Mucosa of rectum (tissue), 2 donors: ENCODE measurements around the gene ACER1.

Experiments
- H3K27ac ChIP-seq, 2 donors: one replicate each; pipeline ENCODE4 v1.7.0; 2013; ENCODE audit warnings: inconsistent platforms in 2 of 2, low read depth in 2 of 2, low read length in 2 of 2
- H3K27me3 ChIP-seq, 2 donors: one replicate each; pipeline ENCODE4 v1.7.0; 2013; ENCODE audit warnings: low read length in 2 of 2; ENCODE audit not compliant: control insufficient read depth in 2 of 2, insufficient read depth in 2 of 2
- H3K36me3 ChIP-seq, 2 donors: one replicate each; pipeline ENCODE4 v1.7.0; 2013; ENCODE audit warnings: low read length in 2 of 2; ENCODE audit not compliant: control insufficient read depth in 2 of 2, insufficient read depth in 2 of 2
- H3K4me1 ChIP-seq, 2 donors: one replicate each; pipeline ENCODE4 v1.7.0; 2013; ENCODE audit warnings: low read length in 2 of 2, mild to moderate bottlenecking in 1 of 2; ENCODE audit not compliant: control insufficient read depth in 2 of 2, insufficient read depth in 2 of 2
- H3K4me3 ChIP-seq, 2 donors: one replicate each; pipeline ENCODE4 v1.7.0; 2013; ENCODE audit warnings: low read length in 2 of 2
- H3K9ac ChIP-seq, 2 donors: one replicate each; pipeline ENCODE4 v1.7.0; 2013; ENCODE audit warnings: low read length in 2 of 2, low read depth in 1 of 2, mild to moderate bottlenecking in 1 of 2
- H3K9me3 ChIP-seq, 2 donors: one replicate each; pipeline ENCODE4 v1.7.0; 2013; ENCODE audit warnings: low read length in 2 of 2; ENCODE audit not compliant: control insufficient read depth in 2 of 2
- donor health status: healthy.
- donor health status: Normal muscosa, but diverticular disease.

ACER1 gene

DNA sequence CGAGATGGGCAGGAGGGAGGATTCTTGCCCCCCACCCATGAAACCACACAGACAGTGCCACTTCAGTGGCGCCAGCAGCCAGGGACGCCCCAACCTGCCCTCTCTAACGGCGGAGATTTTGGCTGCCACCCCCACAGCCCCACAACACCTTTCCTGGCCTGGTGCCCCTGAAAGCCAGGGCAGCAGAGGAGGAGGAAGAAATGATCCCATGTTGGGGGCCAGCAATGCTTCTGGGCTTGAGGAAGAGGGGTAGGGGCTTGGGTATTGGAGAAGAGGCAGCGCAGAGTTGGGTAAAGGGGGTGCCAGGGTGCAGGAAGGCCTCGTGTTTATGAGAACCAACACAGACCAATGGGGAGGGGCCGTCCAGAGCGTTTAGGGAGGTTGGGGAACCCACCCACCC, 55.4 kb downstream of the ACER1 start:
- Histone ChIP-seq H3K4me1 (peaks cover 27 to 30% of the 10 kb centered on the region in 2 donors), H3K36me3 (no peaks in the 10 kb centered on the region), H3K9ac (no peak overlapping the region), H3K4me3 (no peak overlapping the region), H3K27ac (no peak overlapping the region), H3K27me3 (no peaks in the 10 kb centered on the region), H3K9me3 (no peaks in the 10 kb centered on the region)

DNA sequence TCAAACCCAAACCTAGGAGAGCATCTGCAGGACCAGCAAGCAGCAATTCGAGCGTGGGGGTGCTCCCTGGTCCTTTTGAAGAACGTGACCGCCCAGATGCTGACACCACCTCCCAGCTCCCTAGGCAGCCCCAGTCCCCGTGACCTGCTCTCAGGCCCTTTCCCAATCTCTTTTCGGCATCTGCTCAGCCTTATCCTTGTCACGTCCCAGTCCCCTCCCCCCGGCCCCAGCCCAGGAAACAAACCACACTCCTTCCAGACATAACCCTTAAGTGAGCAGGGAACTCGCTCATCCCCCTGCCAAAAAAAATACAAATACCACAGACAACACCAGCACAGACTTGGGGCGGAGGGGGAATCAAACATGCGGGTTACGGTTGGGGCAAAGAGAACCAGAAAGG, 57.0 kb downstream of the ACER1 start:
- H3K4me3 ChIP-seq: peak overlapping the region in 1 of 2 donors; percentile 3
- no peaks in the 10 kb centered on the region for H3K27me3 ChIP-seq
- H3K27ac ChIP-seq: peak overlapping the region; percentile 1 to 16

DNA sequence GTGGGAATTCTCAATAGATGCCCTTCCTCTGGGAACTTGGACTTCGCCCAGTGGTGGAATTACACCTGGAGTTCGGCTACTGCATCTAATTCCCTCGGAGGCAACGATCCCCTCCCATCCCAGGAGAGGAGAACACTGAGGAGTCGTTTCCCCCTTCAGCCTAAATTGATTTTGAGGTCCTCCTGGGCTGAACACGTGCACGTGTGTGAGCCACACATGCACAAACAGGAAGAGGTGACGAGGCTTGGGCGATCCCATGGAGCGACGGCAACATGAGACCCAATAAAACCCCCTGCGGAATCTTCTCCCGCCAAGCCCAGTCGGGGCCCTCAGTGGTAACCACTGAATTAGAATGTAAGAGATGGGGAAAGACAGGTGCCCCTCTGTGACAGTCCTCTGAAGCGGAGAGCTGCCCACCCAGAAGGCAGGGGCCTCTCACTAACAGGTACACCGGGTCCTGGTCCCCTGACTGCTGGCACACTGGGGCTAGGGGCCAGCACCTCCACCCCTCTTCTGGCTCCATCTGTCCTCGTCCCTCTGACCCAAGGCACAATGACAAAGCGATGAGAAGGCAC, 58.2 kb downstream of the ACER1 start:
- H3K9ac ChIP-seq: no peak overlapping the region
- H3K27ac ChIP-seq: peak overlapping the region in 1 of 2 donors; percentile 74
- peaks cover 33 to 42% of the 10 kb centered on the region in 2 donors for H3K4me1 ChIP-seq

More for the DNA sequence above, 57.0 kb downstream of the ACER1 start:
- Histone ChIP-seq H3K36me3 (no peaks in the 10 kb centered on the region), H3K9ac (no peak overlapping the region), H3K9me3 (no peaks in the 10 kb centered on the region), H3K4me1 (peaks cover 27 to 40% of the 10 kb centered on the region in 2 donors)

DNA sequence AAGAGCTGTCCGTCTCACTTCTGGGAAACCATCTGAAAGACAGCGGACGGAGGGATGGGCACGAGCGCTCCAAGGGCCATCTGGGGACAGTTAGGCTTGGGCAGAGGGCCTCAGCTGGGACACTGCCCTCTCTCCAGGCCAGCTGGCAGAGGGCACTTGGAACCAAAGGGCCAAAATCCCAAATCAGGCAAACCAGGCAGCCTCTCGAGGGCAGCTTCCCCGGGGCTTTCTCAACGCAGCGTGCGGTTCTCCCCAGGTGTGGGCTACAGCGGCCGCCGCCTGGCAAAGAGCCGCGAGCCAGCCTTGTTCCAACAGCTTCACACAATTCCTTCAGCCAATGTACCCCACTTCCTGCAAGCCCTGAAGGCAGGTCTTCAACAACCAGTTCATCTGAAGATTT, 58.7 kb downstream of the ACER1 start:
- no peaks in the 10 kb centered on the region for H3K27me3 ChIP-seq
- H3K36me3 ChIP-seq: peaks cover 3 to 9% of the 10 kb centered on the region in 2 donors
- peaks cover 33 to 42% of the 10 kb centered on the region in 2 donors for H3K4me1 ChIP-seq
- peak overlapping the region; percentile 65 to 74 for H3K27ac ChIP-seq
- no peak overlapping the region for H3K4me3 ChIP-seq
- H3K9ac ChIP-seq: no peak overlapping the region
- H3K9me3 ChIP-seq: no peaks in the 10 kb centered on the region

More for the DNA sequence above, 58.2 kb downstream of the ACER1 start:
- Histone ChIP-seq H3K9me3 (no peaks in the 10 kb centered on the region), H3K36me3 (peaks cover 2 to 4% of the 10 kb centered on the region in 2 donors), H3K4me3 (no peak overlapping the region), H3K27me3 (no peaks in the 10 kb centered on the region)

DNA sequence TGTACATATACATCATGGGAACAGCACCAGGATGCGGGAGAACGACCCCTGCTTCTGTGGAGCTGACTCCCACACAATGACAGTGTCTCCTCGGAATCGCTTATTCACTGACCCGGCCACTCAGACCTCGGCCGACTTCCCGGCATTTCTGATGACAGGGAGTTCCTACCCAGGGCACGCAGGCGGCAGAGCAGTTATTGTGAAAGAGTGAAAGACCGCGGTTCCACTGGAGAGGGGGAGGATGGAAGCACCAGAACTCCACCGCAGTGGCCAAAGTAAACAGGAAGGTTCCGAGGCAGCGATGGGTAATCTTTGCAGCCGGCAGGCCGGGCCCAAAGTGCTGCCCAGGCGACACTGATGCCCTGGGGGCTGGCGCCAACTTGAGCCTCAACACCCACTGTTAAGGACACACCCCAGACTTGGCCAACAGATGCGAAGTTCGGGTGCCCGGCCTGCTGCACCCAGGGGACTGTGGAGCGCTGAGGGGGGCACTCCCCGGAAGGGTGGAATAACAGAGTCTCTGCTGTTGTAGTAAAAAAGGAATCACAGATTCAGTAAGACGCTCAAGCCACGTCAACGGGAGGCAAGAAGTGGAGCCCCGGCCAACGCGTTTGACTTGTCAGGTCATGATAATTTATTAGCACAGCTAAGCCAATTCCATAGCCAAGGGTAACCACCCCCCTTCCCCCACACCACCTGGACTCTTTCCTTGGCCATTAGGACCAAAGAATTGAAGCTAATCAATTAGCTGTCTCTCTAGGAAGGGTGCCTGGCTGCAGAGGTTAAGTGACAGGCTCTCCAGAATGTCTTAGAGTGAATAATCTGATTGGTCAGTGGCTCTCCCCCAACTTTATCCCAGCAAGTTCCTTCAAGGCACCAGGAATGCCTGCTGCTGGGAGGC, 59.5 kb downstream of the ACER1 start:
- Histone ChIP-seq H3K9me3 (no peaks in the 10 kb centered on the region), H3K4me1 (peaks cover 30 to 38% of the 10 kb centered on the region in 2 donors), H3K27me3 (no peaks in the 10 kb centered on the region), H3K36me3 (peaks cover 6 to 11% of the 10 kb centered on the region in 2 donors), H3K4me3 (peak overlapping the region in 1 of 2 donors; percentile 48), H3K27ac (peak overlapping the region; percentile 65 to 74), H3K9ac (peak overlapping the region in 1 of 2 donors; percentile 41)

DNA sequence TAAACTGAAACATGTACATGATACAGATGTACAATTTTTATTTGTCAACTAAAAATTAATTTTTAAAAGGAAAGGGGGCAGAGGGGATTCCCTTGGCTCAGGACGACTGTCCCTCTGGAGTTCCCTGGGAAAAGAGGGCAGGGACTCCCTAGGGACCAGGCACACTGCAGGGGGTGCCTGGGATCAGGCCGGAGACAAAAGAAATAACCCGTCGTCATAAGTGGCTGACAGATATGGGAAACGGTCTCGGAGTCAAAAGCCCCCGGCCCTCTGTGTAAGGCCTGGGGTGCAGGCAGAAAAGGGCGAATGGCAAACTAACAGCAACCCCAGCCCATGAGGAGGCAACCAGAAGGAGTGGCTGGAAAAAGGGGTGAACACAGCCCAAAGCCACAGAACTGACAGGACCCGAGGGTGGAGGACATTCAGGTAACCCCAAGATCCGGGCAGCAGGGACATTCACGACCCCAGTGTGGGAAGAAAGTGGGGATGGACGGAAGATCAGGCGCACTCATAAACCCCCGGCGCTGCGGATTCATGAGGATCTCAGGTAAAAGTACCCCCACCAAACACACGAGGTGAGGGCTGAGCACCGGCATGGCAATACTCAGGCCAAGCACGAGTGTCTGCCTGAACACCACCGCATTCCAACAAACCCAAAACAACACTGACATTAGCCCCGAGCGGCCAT, 60.4 kb downstream of the ACER1 start:
- no peaks in the 10 kb centered on the region for H3K27me3 ChIP-seq
- peak overlapping the region in 1 of 2 donors; percentile 41 for H3K9ac ChIP-seq
- H3K4me3 ChIP-seq: peak overlapping the region in 1 of 2 donors; percentile 48
- peaks cover 23 to 32% of the 10 kb centered on the region in 2 donors for H3K4me1 ChIP-seq
- H3K9me3 ChIP-seq: no peaks in the 10 kb centered on the region
- peak overlapping the region; percentile 65 to 74 for H3K27ac ChIP-seq
- peaks cover 9 to 12% of the 10 kb centered on the region in 2 donors for H3K36me3 ChIP-seq

DNA sequence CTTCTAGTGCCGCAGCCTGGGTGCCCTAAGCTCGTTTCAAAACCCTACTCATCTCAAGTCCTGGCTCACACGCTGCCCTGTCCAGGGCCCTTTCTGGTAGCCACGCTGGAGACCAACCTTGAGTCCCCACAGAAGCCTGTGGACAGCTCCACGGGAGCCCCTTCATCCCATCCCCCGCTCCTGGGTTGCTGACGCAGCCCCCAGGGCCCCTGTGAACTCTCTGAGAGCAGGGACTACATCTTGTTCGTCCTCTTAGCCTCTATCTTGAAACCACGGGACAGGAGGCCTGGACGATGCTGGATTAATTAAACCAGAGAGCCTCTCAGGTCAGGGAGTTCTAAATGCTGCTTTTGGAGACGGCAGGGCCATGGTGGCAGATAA, 61.0 kb downstream of the ACER1 start:
- no peak overlapping the region for H3K4me3 ChIP-seq
- H3K36me3 ChIP-seq: peaks cover 12 to 14% of the 10 kb centered on the region in 2 donors
- peak overlapping the region; percentile 52 to 69 for H3K27ac ChIP-seq
- H3K4me1 ChIP-seq: peaks cover 23 to 30% of the 10 kb centered on the region in 2 donors
- H3K9ac ChIP-seq: no peak overlapping the region
- no peaks in the 10 kb centered on the region for H3K27me3 ChIP-seq
- no peaks in the 10 kb centered on the region for H3K9me3 ChIP-seq

DNA sequence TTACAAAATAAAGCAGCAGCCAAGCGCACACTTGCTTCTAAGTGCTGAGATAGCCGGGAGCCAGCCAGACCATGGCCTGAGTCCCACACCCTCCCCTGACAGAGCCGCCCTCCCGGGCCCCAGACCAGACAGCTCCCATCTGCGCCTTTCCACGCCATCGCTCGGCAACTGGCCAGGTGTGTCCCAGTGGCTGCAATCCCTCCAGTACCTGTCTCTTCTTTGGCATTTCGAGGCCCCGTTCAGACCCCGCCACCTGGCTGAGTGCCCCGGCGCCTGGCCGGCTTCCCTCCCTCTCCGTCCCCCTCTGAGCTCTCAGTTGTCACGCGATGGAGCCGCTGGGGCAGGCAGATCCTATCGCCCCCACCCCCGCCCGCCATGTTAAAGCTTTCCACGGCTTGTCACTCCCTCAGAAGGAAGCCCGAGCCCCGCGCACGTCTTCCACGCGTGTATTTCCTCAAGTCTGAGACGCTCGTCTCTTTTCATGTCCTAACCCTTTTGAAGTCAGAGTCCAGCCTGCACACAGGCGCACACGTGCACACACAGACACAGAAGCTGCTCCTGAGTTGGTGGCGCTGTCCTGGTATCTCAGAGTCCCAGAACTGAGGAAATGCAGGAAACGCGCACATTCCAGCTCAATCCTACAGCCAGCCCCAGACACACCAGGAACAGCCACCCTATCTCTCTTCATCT, 61.5 kb downstream of the ACER1 start:
- peaks cover 13 to 15% of the 10 kb centered on the region in 2 donors for H3K36me3 ChIP-seq
- peak overlapping the region; percentile 52 to 69 for H3K27ac ChIP-seq
- H3K4me1 ChIP-seq: peaks cover 23 to 30% of the 10 kb centered on the region in 2 donors
- no peaks in the 10 kb centered on the region for H3K27me3 ChIP-seq
- H3K9ac ChIP-seq: no peak overlapping the region
- H3K4me3 ChIP-seq: peak overlapping the region in 1 of 2 donors; percentile 23
- H3K9me3 ChIP-seq: no peaks in the 10 kb centered on the region

GRCh38 chr19:6271251-6271650, 62.2 kb downstream of the ACER1 start:
- Histone ChIP-seq H3K27ac (peak overlapping the region in 1 of 2 donors; percentile 1), H3K4me1 (peaks cover 21 to 30% of the 10 kb centered on the region in 2 donors), H3K4me3 (no peak overlapping the region), H3K27me3 (no peaks in the 10 kb centered on the region), H3K36me3 (peaks cover 13 to 18% of the 10 kb centered on the region in 2 donors), H3K9ac (no peak overlapping the region), H3K9me3 (no peaks in the 10 kb centered on the region)
